ENCODE data around the gene PDIA6. TPM values are rescaled to one million over a fixed set of nuclear protein-coding genes. Genes with fewer than 3 reads are reported as not detected.

The PDIA6 gene
- total and polyA plus RNA-seq, 10 of the 15 experiments (the other 5 are each of a cell fraction or from before 2014, with no cell fraction given), result 148 to 526 (median 209) TPM

GRCh38 chr2:10844097-10844496 lies 31.5 kb upstream of the PDIA6 start:
- Histone ChIP-seq H3K79me2 (ENCODE audit: control insufficient read depth, insufficient read depth, low read length) (no peaks in the 10 kb centered on the region), H4K20me1 (ENCODE audit: control insufficient read depth, insufficient read depth) (no peaks in the 10 kb centered on the region), H2AFZ (ENCODE audit: control insufficient read depth, low read depth, low read length) (no peak overlapping the region), H3K9ac (ENCODE audit: control insufficient read depth, insufficient read depth, low read length) (no peak overlapping the region), H3K4me2 (ENCODE audit: control insufficient read depth, insufficient read depth) (no peak overlapping the region), H3K9me3 (replicated peaks; ENCODE audit: control insufficient read depth, insufficient read depth, low read length) (peaks cover 7% of the 10 kb centered on the region; the same call in 1 of the 3 replicates), H3K27ac (ENCODE audit: control insufficient read depth, insufficient read depth) (no peak overlapping the region), H3K36me3 (ENCODE audit: control insufficient read depth in 2 of 2, insufficient read depth in 2 of 2, low read length in 1 of 2) (no peaks in the 10 kb centered on the region), H3K4me1 (ENCODE audit: control insufficient read depth, insufficient read depth, low read length) (no peaks in the 10 kb centered on the region), H3K27me3 (replicated peaks in 1 of 2; ENCODE audit: control insufficient read depth in 2 of 2, insufficient read depth in 2 of 2, low read length in 1 of 2) (no peaks in the 10 kb centered on the region; a peak in 2 of 4 replicates), H3K4me3 (no peak overlapping the region)
- intact Hi-C loops (cut with micrococcal nuclease; ENCODE audit: unreplicated experiment), result no loop called here
- no TSS peak for BruUV-seq (replicated peaks)
- ChIA-PET POLR2A (no interaction called here), CTCF (interaction anchor here (1.5 to 2.5 kb wide), 3 partner anchors 9 to 57 kb away, joined by 6 to 12 read pairs (median 7); no protein-coding TSS in a partner anchor), RAD21 (ENCODE audit: unreplicated experiment) (no interaction called here), SMC1A (ENCODE audit: uncharacterized antibody, unreplicated experiment) (no interaction called here)
- TF ChIP-seq E2F4 (IDR thresholded peaks at IDR 0.05; ENCODE audit: low read depth, low read length), result no peak
- no peak for TF ChIP-seq NFIC (IDR thresholded peaks at IDR 0.05; ENCODE audit: low read depth, low read length)
- no peak for TF ChIP-seq ZBED1 (IDR thresholded peaks at IDR 0.05; ENCODE audit: borderline replicate concordance)
- no peak for TF ChIP-seq SUPT20H (IDR thresholded peaks at IDR 0.05; ENCODE audit: borderline replicate concordance, control insufficient read depth, low read depth, low read length)
- TF ChIP-seq MEF2B (IDR thresholded peaks at IDR 0.05; ENCODE audit: partially characterized antibody, poor library complexity, severe bottlenecking), result no peak
- no peak for TF ChIP-seq BHLHE40 (IDR thresholded peaks at IDR 0.05; ENCODE audit: borderline replicate concordance in 1 of 2, low read depth in 2 of 2, low read length in 1 of 2)
- ATAC-seq (no peak), FAIRE-seq (no peak), DNase-seq (ENCODE audit: low read depth, low spot score) (no peak)
- 67% methylated on average over 12 of the region's 12 CpGs for WGBS (ENCODE audit: insufficient coverage, insufficient replicate concordance, low lambda C conversion rate, missing lambda C conversion rate)
- in situ Hi-C loops (cut with MboI), result no loop called here

All from GM12878 (cell line).